Thoracic aorta (tissue), 2 donors: ENCODE data around the gene DYNLRB2. TPM values are rescaled to one million over a fixed set of nuclear protein-coding genes. Genes with fewer than 3 reads are reported as not detected.

Source experiments
- ATAC-seq: fragments of 150-250 bp; one replicate; pipeline ENCODE4 v1.8.0; 2017; ENCODE audit warnings: low read depth; ENCODE audit not compliant: insufficient number of reproducible peaks, low FRiP score
- DNase-seq: peaks from one replicate; pipeline ENCODE4 v3.0.0-alpha.2; 2020; ENCODE audit warnings: low spot score
- H3K27ac ChIP-seq, 2 donors: fragments of 200-600 bp; sonication (generic); 1 replicate in 1 of 2; 2 replicates in 1 of 2; pipeline ENCODE4 v1.5.1; 2016; ENCODE audit warnings: mild to moderate bottlenecking in 2 of 2, moderate library complexity in 2 of 2
- H3K27me3 ChIP-seq: fragments of 200-600 bp; sonication (generic); replicated peaks from 2 replicates; pipeline ENCODE4 v1.6.0; 2016; ENCODE audit warnings: mild to moderate bottlenecking; ENCODE audit not compliant: insufficient read depth
- H3K36me3 ChIP-seq: fragments of 200-600 bp; sonication (generic); one replicate; pipeline ENCODE4 v1.5.1; 2016
- H3K4me1 ChIP-seq, 2 donors: fragments of 200-600 bp; sonication (generic); 1 replicate in 1 of 2; 2 replicates in 1 of 2; pipeline versions ENCODE4 v1.5.1 to v1.6.0; 2016; ENCODE audit warnings: low read depth in 2 of 2, mild to moderate bottlenecking in 1 of 2; ENCODE audit not compliant: control insufficient read depth in 1 of 2
- H3K4me3 ChIP-seq: fragments of 200-600 bp; sonication (generic); 2 replicates; pipeline ENCODE4 v1.5.1; 2016; ENCODE audit warnings: mild to moderate bottlenecking
- H3K9me3 ChIP-seq: fragments of 200-600 bp; sonication (generic); 2 replicates; pipeline ENCODE4 v1.5.1; 2016
- total RNA-seq, 2 donors: library from RNA; depleted of rRNA; stranded (reverse); fragments of >200 nt; gene quantifications; one replicate each; pipeline versions ENCODE4 v1.1.0 to v1.2.3, GENCODE V29; 2016
- TF ChIP-seq, protein P1 (sequence below): fragments of 200-600 bp; sonication (generic); IDR thresholded peaks from one replicate; pipeline ENCODE4 v1.5.1; 2019; ENCODE audit warnings: antibody characterized with exemption

DYNLRB2 gene
- total RNA-seq, 2 donors from 2014 or later, result not detected

DNA sequence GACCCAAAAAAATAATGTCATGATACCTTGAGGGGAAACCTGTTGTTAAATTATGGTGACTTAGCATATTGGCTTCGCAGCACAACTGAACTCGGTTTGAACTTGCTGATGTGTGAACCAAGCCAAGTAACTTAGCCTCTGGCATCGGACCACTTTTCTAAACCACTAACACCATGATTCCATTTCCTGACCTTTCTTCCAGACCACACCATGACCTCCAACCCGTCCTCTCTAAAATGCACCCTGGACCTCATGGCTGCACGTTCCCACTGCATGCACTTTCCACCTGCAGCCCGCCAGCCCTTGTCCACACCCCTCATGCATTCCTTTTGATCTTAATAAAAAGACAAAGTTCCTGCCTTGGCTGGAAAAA, 29.3 kb downstream of the DYNLRB2 start:
- Histone ChIP-seq H3K27me3 (no peaks in the 10 kb centered on the region), H3K4me3 (no peak overlapping the region), H3K36me3 (no peaks in the 10 kb centered on the region), H3K27ac (no peak overlapping the region), H3K9me3 (no peaks in the 10 kb centered on the region), H3K4me1 (no peaks in the 10 kb centered on the region)
- TF ChIP-seq, protein P1, sequence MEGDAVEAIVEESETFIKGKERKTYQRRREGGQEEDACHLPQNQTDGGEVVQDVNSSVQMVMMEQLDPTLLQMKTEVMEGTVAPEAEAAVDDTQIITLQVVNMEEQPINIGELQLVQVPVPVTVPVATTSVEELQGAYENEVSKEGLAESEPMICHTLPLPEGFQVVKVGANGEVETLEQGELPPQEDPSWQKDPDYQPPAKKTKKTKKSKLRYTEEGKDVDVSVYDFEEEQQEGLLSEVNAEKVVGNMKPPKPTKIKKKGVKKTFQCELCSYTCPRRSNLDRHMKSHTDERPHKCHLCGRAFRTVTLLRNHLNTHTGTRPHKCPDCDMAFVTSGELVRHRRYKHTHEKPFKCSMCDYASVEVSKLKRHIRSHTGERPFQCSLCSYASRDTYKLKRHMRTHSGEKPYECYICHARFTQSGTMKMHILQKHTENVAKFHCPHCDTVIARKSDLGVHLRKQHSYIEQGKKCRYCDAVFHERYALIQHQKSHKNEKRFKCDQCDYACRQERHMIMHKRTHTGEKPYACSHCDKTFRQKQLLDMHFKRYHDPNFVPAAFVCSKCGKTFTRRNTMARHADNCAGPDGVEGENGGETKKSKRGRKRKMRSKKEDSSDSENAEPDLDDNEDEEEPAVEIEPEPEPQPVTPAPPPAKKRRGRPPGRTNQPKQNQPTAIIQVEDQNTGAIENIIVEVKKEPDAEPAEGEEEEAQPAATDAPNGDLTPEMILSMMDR, result no peak
- DNase-seq (no peak), ATAC-seq (no peak)

DNA sequence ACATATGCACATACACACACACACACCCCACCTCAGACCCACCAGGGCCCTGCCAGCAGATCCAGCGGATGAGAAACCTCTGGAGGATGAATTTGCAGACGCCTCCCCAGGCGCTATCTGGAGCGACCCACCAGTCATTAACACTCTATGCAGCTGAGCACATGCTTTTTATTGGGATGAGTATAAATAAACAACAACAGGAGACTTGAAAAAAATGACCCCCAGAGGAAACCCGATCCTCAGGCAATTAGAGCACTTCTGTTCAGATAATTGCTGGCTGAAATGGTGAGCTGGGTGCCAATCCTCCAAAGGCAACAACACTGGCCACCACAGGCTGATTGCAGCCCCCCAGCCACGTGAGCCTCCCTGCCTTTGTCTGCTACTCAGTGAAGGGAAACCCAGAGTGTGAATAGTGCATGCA, 32.9 kb downstream of the DYNLRB2 start:
- Histone ChIP-seq H3K9me3 (no peaks in the 10 kb centered on the region), H3K4me1 (no peaks in the 10 kb centered on the region), H3K4me3 (no peak overlapping the region), H3K27ac (no peak overlapping the region), H3K36me3 (no peaks in the 10 kb centered on the region), H3K27me3 (no peaks in the 10 kb centered on the region)
- ATAC-seq, result no peak
- no peak for DNase-seq
- TF ChIP-seq, protein P1, result no peak

DNA sequence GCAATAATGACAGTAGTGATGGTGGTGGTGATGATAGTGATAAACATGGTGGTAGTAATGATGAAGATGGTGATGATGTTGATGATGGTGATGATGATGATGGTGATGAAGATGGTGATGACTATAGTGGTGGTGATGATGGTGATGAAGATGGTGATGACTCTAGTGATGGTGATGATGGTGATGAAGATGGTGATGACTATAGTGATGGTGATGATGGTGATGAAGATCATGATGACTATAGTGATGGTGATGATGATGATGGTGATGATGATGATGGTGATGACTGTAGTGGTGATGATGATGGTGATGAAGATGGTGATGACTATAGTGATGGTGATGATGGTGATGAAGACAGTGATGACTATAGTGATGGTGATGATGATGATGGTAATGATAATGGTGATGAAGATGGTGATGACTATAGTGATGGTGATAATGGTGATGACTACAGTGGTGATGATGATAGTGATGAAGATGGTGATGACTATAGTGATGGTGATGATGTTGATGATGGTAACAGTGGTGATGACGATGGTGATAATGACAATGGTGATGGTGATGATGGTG, 35.6 kb downstream of the DYNLRB2 start:
- ATAC-seq (no peak), DNase-seq (no peak)
- Histone ChIP-seq H3K4me3 (no peak overlapping the region), H3K9me3 (no peaks in the 10 kb centered on the region), H3K27ac (no peak overlapping the region), H3K27me3 (no peaks in the 10 kb centered on the region), H3K36me3 (no peaks in the 10 kb centered on the region), H3K4me1 (no peaks in the 10 kb centered on the region)
- TF ChIP-seq, protein P1, result no peak

DNA sequence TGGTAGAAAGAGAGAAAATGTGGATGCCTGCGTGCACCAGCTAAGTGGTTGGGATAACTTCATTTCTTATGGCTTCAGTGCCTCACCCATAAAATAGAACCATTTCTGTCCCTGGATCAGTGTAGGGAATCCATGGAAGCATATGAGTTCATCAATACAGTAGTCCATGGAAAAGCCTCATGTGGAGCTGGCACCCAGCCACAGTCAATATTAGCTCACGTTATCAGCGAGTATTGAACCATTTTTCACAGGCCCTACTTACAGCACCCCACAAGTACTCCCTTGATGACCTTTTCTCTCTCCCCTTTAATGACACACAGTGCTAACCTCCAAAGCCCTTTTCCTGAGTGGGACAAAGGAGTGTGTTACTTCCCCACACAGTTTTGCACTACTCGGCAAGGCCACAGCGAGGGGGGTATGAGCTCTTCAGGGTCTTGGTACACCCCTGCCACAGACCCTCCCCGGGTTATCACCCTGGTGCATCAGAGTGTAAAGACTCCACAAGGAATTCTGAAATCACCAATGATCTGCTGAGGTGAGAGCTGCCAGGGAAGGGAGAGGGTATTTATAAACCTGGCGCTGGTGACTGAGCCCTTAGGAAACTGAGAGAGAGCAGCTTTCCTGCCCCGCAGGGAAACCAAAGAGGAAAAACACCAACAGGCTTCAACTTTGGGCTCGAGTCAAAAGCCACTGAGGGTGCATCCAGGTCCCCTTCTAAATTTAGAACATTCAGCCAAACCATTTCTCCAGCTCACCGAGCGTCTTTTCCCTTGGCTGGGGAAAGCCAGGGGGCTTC, 36.9 kb downstream of the DYNLRB2 start:
- no peak overlapping the region for H3K4me3 ChIP-seq
- no peak for DNase-seq
- H3K4me1 ChIP-seq, result no peaks in the 10 kb centered on the region
- no peaks in the 10 kb centered on the region for H3K9me3 ChIP-seq
- H3K27ac ChIP-seq, result no peak overlapping the region
- H3K27me3 ChIP-seq, result no peaks in the 10 kb centered on the region
- H3K36me3 ChIP-seq, result no peaks in the 10 kb centered on the region
- TF ChIP-seq, protein P1, result no peak
- ATAC-seq, result no peak

DNA sequence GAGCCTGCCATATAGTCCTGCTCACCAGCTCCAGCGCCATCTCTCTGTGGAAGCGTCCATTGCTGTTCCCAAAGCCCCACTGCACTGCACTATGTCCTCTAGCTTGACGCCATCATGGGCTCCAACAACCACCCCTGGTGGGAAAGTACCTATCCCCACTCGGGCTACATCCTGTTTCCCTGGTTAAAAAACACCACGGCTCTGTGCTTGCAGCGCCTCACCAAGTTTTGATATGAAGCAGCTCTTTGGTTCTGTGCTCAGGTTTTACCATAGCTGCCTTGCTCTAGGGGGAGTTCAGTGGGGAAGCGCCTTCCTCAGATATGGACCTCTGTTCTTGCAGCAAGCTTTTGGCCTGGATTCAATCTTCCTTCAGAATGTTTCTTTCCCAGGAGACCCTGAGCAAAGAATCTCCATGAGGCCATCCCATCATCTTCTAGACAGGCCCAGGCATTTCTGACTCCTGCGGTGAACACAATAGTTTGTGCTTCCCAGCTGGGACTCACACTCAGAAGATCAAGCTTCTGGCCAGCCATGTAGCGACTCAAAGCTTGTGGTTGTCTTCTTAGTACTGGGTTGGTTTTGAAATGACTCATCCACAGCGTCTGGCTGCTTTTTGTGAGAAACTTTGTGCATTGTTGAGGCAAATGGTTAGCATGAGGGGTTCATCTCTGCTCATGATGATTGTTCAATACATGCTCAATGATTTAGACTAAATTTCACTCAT, 39.5 kb downstream of the DYNLRB2 start:
- Histone ChIP-seq H3K4me3 (no peak overlapping the region), H3K27me3 (no peaks in the 10 kb centered on the region), H3K4me1 (no peaks in the 10 kb centered on the region), H3K9me3 (no peaks in the 10 kb centered on the region), H3K27ac (no peak overlapping the region), H3K36me3 (no peaks in the 10 kb centered on the region)
- DNase-seq, result no peak
- TF ChIP-seq, protein P1, result no peak
- ATAC-seq, result no peak
